Left lung (tissue), 10 donors: ENCODE data around the gene TFF2. TPM values are rescaled to one million over a fixed set of nuclear protein-coding genes. Genes with fewer than 3 reads are reported as not detected.

ENCODE experiments used
- ATAC-seq: fragments of 200-7000 bp; cut with Tn5 transposase; one replicate; pipeline ENCODE4 v1.9.1; 2020; ENCODE audit warnings: moderate library complexity
- DNase-seq, 4 donors: peaks; one replicate each; pipeline ENCODE4 v3.0.0-alpha.2; 2013 to 2020
- H3K27ac ChIP-seq, 2 donors: fragments of 200-600 bp; sonication (generic) in 1 of 2; one replicate each; pipeline versions ENCODE4 v1.5.0 to v1.8.0; 2020 to 2021
- H3K27me3 ChIP-seq, 2 donors: fragments of 200-600 bp; sonication (generic) in 1 of 2; one replicate each; pipeline versions ENCODE4 v1.5.0 to v1.8.0; 2020 to 2021
- H3K36me3 ChIP-seq, 2 donors: fragments of 200-600 bp; sonication (generic) in 1 of 2; one replicate each; pipeline versions ENCODE4 v1.5.0 to v1.8.0; 2020 to 2021
- H3K4me1 ChIP-seq, 2 donors: fragments of 200-600 bp; one replicate each; pipeline ENCODE4 v1.8.0; 2021
- H3K4me3 ChIP-seq, 2 donors: fragments of 200-600 bp; sonication (generic) in 1 of 2; one replicate each; pipeline versions ENCODE4 v1.5.0 to v1.8.0; 2020 to 2021; ENCODE audit warnings: mild to moderate bottlenecking in 1 of 2
- H3K9me3 ChIP-seq, 2 donors: fragments of 200-600 bp; sonication (generic) in 1 of 2; one replicate each; pipeline versions ENCODE4 v1.5.0 to v1.8.0; 2020 to 2021
- CTCF ChIP-seq, 2 donors: fragments of 200-600 bp; sonication (generic) in 1 of 2; IDR thresholded peaks; one replicate each; pipeline versions ENCODE4 v1.5.0 to v1.8.0; 2021; ENCODE audit warnings: antibody characterized with exemption in 2 of 2
- intact Hi-C, 2 donors: fragments of 100-400 bp; cut with DNase I; formaldehyde crosslinking; loops; one replicate each; pipeline versions ENCODE4 v1.11.2 to v1.14.2; 2022
- polyA plus RNA-seq, 6 donors: library from polyadenylated mRNA; unstranded; fragments of 120-200 nt; gene quantifications; one replicate each; pipeline ENCODE4 v1.2.1, GENCODE V29; 2013; ENCODE audit not compliant: insufficient read length in 6 of 6
- total RNA-seq, 2 donors: library from RNA; stranded (reverse); fragmentation: NEBNext Ultra II Directional; extraction: Animal tissue kit (Norgen Biotek cat#: 25700); gene quantifications; one replicate each; pipeline ENCODE4 v1.2.1, GENCODE V29; 2021
- donor health status: DM: no; HTN: yes; CAD: no.
- donor health status: DM: no; HTN: no; CAD: no.

Gene TFF2
- total and polyA plus RNA-seq, 8 donors = not detected

- intact Hi-C loops = loop anchor here in 1 of 2 donors (10.0 kb wide), 1 partner anchor 102 kb away; no protein-coding TSS in a partner anchor
- H3K9me3 ChIP-seq = peaks cover 0 to 10% of the 10 kb centered on the region in 2 donors
- H3K4me1 ChIP-seq = no peaks in the 10 kb centered on the region
- H3K27me3 ChIP-seq = no peaks in the 10 kb centered on the region
- no peaks in the 10 kb centered on the region for H3K36me3 ChIP-seq
- H3K27ac ChIP-seq = no peak overlapping the region
- ATAC-seq (no peak), DNase-seq (no peak)
- no peak for TF ChIP-seq CTCF (IDR thresholded peaks at IDR 0.05)
- no peak overlapping the region for H3K4me3 ChIP-seq
These were observed 18.1 kb downstream of the TFF2 start for GRCh38 chr21:42332557-42333317.

DNA sequence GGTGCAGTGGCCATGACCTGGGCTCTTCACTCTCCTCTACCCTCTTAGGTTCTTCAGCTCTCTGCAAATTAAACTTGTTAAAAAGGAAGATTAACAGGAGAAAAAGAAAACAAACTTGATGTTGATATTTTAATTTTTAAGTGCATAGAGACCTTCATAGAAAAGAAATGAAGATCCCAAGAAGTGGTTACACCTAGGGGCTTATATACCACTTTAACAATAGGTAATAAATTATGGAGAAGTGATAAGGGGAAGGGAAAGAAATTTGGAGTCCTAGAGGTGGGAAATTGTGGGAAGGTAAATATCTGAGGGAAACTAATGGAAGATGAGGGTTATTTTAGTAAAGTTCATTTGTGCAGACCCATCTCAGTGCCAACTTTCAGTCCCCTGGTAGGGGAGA lies 19.1 kb downstream of the TFF2 start:
- no peaks in the 10 kb centered on the region for H3K27me3 ChIP-seq
- no peaks in the 10 kb centered on the region for H3K4me1 ChIP-seq
- H3K9me3 ChIP-seq = peaks cover 0 to 10% of the 10 kb centered on the region in 2 donors
- DNase-seq = no peak
- no peak for TF ChIP-seq CTCF (IDR thresholded peaks at IDR 0.05)
- no peak overlapping the region for H3K27ac ChIP-seq
- ATAC-seq = no peak
- no peaks in the 10 kb centered on the region for H3K36me3 ChIP-seq
- no peak overlapping the region for H3K4me3 ChIP-seq
- intact Hi-C loops = loop anchor here in 1 of 2 donors (10.0 kb wide), 1 partner anchor 103 kb away; no protein-coding TSS in a partner anchor

DNA sequence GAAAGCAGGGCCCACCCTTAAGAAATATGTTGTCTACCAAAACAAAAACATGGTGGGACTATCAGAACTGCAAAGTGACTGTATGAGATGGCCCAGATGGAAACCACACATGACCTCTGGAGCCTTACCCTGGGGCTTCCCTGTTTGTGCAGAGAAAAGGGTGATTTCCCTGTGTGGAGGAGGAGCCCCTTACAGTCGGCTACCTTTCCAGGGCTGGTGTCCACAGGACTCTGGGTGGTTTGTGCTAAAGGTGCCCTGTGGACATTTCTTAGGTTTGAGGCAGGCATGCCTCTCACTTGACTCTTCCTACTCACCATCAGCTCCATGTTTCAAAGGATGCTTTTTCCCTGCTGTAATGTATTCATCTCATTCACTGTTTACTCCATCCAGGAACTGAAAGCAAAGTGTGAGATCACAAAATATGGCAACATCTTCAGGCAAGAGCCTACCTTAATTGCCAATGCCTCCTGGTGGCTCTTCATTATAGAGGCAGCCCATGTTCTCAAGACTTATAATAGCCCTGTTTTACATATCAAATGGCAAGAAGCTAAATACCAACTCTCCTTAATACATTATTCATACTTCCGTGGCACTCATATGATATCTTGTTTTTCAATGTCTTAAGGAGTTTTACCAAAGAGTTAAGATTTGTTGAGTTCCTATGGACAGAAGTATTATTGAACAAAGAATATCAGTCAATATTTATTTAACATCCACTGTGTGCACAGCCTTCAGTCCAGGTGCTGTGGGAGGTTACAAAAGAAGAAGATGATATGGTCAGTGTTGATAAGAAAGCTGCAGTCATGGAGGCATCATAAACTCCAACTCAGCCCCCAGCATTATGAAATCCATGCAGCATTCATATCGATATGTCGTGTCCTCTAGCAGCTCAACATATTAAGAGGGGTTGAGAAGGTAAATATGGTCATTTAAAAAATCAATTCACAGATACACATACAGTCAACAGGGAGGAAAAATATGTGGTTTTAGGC lies 20.1 kb downstream of the TFF2 start:
- H3K27me3 ChIP-seq = no peaks in the 10 kb centered on the region
- TF ChIP-seq CTCF (IDR thresholded peaks at IDR 0.05) = no peak
- no peak overlapping the region for H3K27ac ChIP-seq
- H3K4me3 ChIP-seq = no peak overlapping the region
- peaks cover 0 to 10% of the 10 kb centered on the region in 2 donors for H3K9me3 ChIP-seq
- H3K4me1 ChIP-seq = no peaks in the 10 kb centered on the region
- H3K36me3 ChIP-seq = no peaks in the 10 kb centered on the region
- no peak for ATAC-seq
- DNase-seq = no peak
- intact Hi-C loops = loop anchor here in 1 of 2 donors (10.0 kb wide), 1 partner anchor 104 kb away; no protein-coding TSS in a partner anchor

DNA sequence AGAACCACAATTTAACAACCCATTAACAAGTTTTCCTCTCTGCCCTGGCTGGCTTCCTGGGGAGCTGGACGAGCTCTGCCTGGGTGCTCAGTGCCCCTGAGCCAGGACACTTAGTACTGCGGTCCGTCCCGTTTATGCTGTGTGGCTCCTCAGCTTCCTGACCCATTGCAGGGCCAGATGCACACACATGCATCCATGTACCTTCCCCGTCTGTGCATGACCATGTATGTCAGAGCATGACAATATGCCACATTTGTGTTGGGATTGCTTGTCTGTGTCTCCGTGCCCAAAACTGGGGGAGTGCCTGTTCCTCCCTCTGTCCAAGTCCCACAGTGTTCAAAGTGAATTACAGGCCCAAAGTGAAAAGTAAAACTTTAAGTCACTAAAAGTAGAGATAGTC lies 25.9 kb downstream of the TFF2 start:
- DNase-seq = no peak
- ATAC-seq = no peak
- no peak overlapping the region for H3K27ac ChIP-seq
- no peak for TF ChIP-seq CTCF (IDR thresholded peaks at IDR 0.05)
- intact Hi-C loops = no loop called here
- no peaks in the 10 kb centered on the region for H3K9me3 ChIP-seq
- H3K36me3 ChIP-seq = no peaks in the 10 kb centered on the region
- peaks cover 0 to 4% of the 10 kb centered on the region in 2 donors for H3K4me1 ChIP-seq
- no peaks in the 10 kb centered on the region for H3K27me3 ChIP-seq
- no peak overlapping the region for H3K4me3 ChIP-seq

DNA sequence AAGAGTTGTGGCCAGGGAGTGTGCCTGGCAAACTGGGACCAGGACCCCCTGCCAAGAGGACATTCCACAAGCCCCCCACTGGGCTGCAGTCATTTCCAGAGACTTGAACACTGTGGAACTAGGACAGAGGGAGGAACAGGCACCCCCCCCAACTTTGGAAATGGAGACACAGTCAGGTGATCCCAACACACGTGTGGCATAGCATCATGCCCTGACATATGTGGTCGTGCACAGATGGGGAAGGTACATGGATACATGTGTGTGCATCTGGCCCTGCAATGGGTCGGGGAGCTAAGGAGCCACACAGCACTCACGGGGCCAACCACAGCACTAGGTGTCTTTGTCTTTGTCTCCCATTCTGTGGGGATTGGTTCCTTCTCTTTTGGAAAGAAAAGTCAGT lies 28.9 kb downstream of the TFF2 start:
- intact Hi-C loops = no loop called here
- ATAC-seq (no peak), DNase-seq (no peak)
- TF ChIP-seq CTCF (IDR thresholded peaks at IDR 0.05) = no peak
- Histone ChIP-seq H3K36me3 (no peaks in the 10 kb centered on the region), H3K27me3 (no peaks in the 10 kb centered on the region), H3K27ac (no peak overlapping the region), H3K4me1 (peaks cover 0 to 15% of the 10 kb centered on the region in 2 donors), H3K4me3 (no peak overlapping the region), H3K9me3 (no peaks in the 10 kb centered on the region)
